Astrocyte of the cerebellum (primary cell): ENCODE measurements around the gene EXD3.
"Not testable (repeated sequence)": the region's sequence is repeated elsewhere in the genome, so short reads cannot be mapped to it uniquely, and the experiment has no call there.

ENCODE experiments used
- DNase-seq: peaks from one replicate; pipeline ENCODE4 v3.0.0-alpha.2; 2011; ENCODE audit warnings: low read depth
- H3K4me3 ChIP-seq: 2 replicates; pipeline ENCODE4 v1.5.1; 2011; ENCODE audit warnings: mild to moderate bottlenecking, low read depth, low read length, moderate library complexity
- CTCF ChIP-seq: IDR thresholded peaks from 2 replicates; pipeline ENCODE4 v1.5.1; 2012; ENCODE audit warnings: low read length, low read depth, moderate library complexity, mild to moderate bottlenecking; ENCODE audit errors: missing control alignments
- in situ Hi-C: cut with HindIII; loops from 2 replicates; pipeline ENCODE4 v1.10.0; 2017; ENCODE audit warnings: low sequenced_read_pairs

EXD3 gene, protein sequence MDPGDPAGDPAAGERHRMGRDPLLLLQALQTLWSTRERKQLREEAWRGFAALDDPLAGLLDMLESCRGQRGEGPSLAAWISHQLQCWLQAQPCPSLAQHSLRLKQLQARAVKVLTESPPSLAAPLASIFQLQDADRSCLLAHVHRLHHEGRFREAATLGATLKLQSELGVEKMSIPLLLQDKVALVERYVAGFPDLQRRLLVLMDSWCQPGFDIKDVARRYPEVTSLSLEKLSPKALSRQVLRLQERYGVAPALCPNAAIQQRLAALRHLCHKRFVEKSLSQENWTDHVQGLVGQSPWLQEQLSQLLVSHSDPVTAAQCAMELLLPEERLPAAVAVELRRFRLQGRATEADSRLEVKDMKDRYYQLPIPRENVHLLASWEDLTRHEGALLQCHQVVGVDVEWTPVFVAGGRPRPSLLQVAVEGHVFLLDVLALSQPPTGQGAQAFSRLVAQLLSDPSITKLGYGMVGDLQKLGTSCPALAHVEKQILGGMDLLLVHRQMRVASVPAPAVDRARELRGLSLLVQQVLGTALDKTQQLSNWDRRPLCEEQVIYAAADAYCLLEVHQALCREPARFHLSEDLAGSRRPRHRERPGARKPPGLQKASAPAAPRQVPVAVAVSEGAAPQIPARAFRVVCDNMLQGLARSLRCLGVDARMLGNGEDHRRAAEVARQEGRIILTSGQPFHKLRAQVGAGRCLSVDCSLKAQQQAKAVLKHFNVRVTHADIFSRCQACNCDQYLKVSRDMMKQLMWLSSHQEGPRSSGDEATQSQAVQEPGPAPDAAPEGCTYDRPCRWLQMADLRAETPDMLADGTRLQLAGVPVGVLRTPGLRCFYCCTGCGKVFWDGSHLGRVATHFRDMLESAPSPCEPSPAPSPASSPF

DNA sequence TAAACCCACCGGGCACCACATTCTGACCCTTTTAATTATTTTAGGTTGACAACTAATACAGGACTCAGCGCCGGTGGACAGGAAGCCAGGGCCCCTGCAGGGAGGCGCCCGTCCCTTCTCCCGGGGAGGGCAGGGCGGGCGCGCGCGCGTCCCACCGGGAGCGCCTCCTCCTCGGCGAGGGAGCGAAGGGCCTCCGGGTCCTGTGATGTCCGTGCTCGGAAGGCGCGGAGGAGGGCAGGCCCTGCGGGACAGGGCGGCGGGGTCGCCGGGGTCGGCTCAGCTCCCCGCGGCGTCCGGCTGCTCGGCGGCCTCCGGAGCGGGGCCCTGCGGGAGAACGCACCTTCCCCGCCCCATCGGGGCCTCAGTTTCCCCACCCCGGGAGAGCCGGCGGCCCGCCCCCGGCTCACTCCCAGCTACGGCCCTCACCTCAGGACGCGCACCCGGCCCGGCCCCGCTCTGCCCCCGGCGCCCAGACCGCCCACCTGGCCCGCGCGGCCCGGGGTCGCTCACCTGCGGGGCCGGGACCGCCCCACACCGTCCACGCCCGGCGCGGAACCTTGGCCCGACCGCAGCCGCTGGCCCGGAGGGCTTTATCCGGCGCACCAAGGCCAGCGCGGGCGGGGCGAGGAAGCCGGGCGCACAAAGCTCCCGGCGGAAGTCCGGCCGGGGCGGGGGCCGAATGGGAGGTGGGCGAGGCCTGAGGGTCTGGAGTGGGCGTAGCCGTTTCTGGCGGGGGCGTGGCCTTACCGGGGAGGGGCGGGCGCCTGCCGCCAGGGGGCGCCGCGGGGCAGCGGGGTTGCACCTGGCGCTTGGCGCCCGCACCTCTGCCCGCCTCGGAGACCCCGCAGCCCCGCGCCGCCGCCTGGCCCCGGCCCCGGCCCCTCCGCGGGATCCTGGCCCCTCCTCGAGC, at the start of gene EXD3, which contains the start of gene NOXA1:
TSS of gene EXD3 (minus strand) at position 559 of the 910 bp plus-strand sequence. CDS start 27,805 bp downstream, outside the sequence.
TSS of gene NOXA1 (plus strand) at position 790 of the 910 bp plus-strand sequence. CDS start 137 bp downstream, outside the sequence.
- peak within 1 kb of the TSS; percentile 66 for H3K4me3 ChIP-seq
- peak; percentile 70 for DNase-seq
- TF ChIP-seq CTCF = peak; percentile 52
- in situ Hi-C loops = no loop called here

GRCh38 chr9:137470785-137471184, 47.8 kb upstream of the EXD3 start:
- DNase-seq = no peak
- in situ Hi-C loops = no loop called here
- H3K4me3 ChIP-seq = no peak overlapping the region
- no peak for TF ChIP-seq CTCF

GRCh38 chr9:137467896-137468295, 44.9 kb upstream of the EXD3 start:
- no peak for DNase-seq
- no peak for TF ChIP-seq CTCF
- in situ Hi-C loops = no loop called here

DNA sequence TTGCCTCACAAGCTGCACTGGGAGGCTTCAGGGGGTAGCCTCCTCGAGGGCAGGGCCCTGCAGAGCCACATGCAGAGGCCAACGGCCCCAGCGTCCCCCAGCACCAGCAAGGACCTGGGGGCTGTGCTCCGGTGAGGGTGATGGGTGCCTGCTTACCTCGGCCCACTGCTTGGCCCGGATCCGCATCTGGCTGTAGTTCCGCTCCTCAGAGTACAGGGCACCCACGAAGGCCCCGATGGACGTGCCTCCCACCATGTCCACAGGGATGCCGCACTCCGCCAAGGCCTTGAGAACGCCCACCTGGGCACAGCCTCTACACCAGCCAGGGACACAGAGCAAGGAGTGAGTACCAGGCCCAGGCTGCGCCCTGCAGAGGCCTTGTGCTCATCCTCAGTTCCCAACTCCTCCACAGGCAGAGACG, 44.2 kb upstream of the EXD3 start:
- in situ Hi-C loops = no loop called here
- DNase-seq = no peak
- no peak overlapping the region for H3K4me3 ChIP-seq
- TF ChIP-seq CTCF = no peak

More at GRCh38 chr9:137467896-137468295, 44.9 kb upstream of the EXD3 start:
- no peak overlapping the region for H3K4me3 ChIP-seq

DNA sequence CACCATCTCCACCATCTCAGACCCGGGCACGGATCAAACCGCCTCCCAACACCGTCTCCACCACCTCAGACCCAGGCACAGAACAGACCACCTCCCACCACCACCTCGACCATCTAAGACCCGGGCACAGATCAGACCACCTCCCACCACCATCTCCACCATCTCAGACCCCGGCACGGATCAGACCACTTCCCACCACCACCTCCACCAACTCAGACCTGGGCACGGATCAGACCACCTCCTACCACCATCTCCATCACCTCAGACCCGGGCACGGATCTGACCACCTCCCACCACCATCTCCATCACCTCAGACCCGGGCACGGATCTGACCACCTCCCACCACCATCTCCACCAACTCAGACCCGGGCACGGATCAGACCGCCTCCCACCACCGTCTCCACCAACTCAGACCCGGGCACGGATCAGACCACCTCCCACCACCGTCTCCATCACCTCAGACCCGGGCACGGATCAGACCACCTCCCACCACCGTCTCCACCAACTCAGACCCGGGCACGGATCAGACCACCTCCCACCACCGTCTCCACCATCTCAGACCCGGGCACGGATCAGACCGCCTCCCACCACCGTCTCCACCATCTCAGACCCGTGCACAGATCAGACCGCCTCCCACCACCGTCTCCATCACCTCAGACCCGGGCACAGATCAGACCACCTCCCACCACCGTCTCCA, 43.6 kb upstream of the EXD3 start:
- H3K4me3 ChIP-seq, in situ Hi-C loops, DNase-seq: not testable (repeated sequence)

DNA sequence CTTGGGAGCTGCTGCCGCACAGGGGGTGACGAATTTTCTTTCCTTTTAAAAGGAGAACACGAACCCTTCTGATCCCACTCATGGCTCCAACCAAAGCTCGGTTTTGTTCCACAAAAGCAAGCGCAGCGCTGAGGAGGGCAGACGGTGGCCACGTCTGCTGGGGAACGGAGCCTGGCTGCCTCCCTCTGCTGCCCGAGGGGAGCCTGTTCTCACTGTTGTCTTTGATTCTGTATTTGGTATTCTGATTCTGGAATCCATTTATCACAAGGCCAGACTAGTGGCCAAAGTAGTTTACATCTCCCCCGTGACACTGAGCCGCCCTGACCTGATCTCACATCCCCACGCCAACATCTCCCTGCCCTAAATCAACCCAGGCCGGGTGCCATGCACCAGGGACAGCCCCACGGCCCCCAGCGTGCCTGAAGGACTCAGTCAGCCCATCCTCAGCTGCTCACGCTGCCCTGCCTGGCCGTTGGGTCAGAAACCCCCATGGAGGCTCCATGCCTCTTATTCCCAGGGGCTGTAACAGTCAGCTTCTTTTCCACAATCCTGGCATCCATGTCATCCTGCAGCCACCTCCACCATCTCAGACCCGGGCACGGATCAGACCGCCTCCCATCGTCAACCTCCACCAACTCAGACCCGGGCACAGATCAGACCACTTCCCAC, 42.9 kb upstream of the EXD3 start:
- no peak for TF ChIP-seq CTCF
- H3K4me3 ChIP-seq = no peak overlapping the region
- no peak for DNase-seq
- in situ Hi-C loops = no loop called here
